HG03571 (cell line): ENCODE results near the gene SMIM36.
A peak's percentile ranks its signal among the peaks of the same experiment; 100 is the strongest.
"Not testable (repeated sequence)": the region's sequence is repeated elsewhere in the genome, so short reads cannot be mapped to it uniquely, and the experiment has no call there.

ENCODE experiments used
- ATAC-seq: cut with Tn5 transposase; IDR thresholded peaks from one replicate; pipeline ENCODE4 v1.9.1; 2021; ENCODE audit not compliant: unreplicated experiment

SMIM36 gene

GRCh38 chr17:55435408-55435807, 75.8 kb downstream of the SMIM36 start:
- no peak for ATAC-seq

- no peak for ATAC-seq
These were observed 76.5 kb downstream of the SMIM36 start for GRCh38 chr17:55434721-55435120.

- ATAC-seq: no peak
These were observed 77.4 kb downstream of the SMIM36 start for GRCh38 chr17:55433629-55434422.

- ATAC-seq: no peak
These were observed 78.1 kb downstream of the SMIM36 start for GRCh38 chr17:55433029-55433628.

- no peak for ATAC-seq
These were observed 78.8 kb downstream of the SMIM36 start for GRCh38 chr17:55432358-55433028.

GRCh38 chr17:55431914-55432313, 79.3 kb downstream of the SMIM36 start:
- ATAC-seq: not testable (repeated sequence)

- ATAC-seq: no peak
These were observed 80.5 kb downstream of the SMIM36 start for GRCh38 chr17:55430541-55431288.

GRCh38 chr17:55427587-55427882, 83.7 kb downstream of the SMIM36 start:
- ATAC-seq: peak; percentile 18

GRCh38 chr17:55426851-55427586, 84.2 kb downstream of the SMIM36 start:
- peak; percentile 53 for ATAC-seq

- no peak for ATAC-seq
These were observed 86.2 kb downstream of the SMIM36 start for GRCh38 chr17:55424893-55425540.

- no peak for ATAC-seq
These were observed 87.7 kb downstream of the SMIM36 start for GRCh38 chr17:55423535-55423934.

GRCh38 chr17:55422828-55423164, 88.5 kb downstream of the SMIM36 start:
- ATAC-seq: not testable (repeated sequence)

GRCh38 chr17:55421179-55421934, 89.9 kb downstream of the SMIM36 start, which contains the start of gene MMD:
Gene MMD, minus strand, starts transcription at chr17:55421835. Its CDS starts 140 bp downstream, at chr17:55421695.
- peak; percentile 15 for ATAC-seq

- ATAC-seq: no peak
These were observed 90.5 kb downstream of the SMIM36 start for GRCh38 chr17:55420776-55421178.

GRCh38 chr17:55420067-55420775, 91.0 kb downstream of the SMIM36 start:
- ATAC-seq: peak; percentile 40

- ATAC-seq: no peak
These were observed 92.6 kb downstream of the SMIM36 start for GRCh38 chr17:55418369-55419268.

- ATAC-seq: no peak
These were observed 93.6 kb downstream of the SMIM36 start for GRCh38 chr17:55417411-55418268.
